Neural progenitor cell (in vitro differentiated cells): ENCODE results near the gene PPFIA1. TPM values are rescaled to one million over a fixed set of nuclear protein-coding genes. Genes with fewer than 3 reads are reported as not detected.
"Not testable (repeated sequence)": the region's sequence is repeated elsewhere in the genome, so short reads cannot be mapped to it uniquely, and the experiment has no call there.

ENCODE experiments used
- DNase-seq: peaks from one replicate; pipeline ENCODE4 v3.0.0-alpha.2; 2016; ENCODE audit warnings: low spot score
- H2AFZ ChIP-seq: fragments of 200-600 bp; sonication (generic); replicated peaks from 2 replicates; pipeline ENCODE4 v1.6.1; 2016; ENCODE audit warnings: antibody characterized with exemption
- H3F3A ChIP-seq: fragments of 200-600 bp; sonication (generic); 2 replicates; pipeline ENCODE4 v1.6.1; 2016; ENCODE audit warnings: antibody characterized with exemption, low read depth
- H3K27ac ChIP-seq: fragments of 200-600 bp; sonication (generic); 2 replicates; pipeline ENCODE4 v1.5.1; 2016; ENCODE audit warnings: mild to moderate bottlenecking
- H3K27me3 ChIP-seq: fragments of 200-600 bp; sonication (generic); 2 replicates; pipeline ENCODE4 v1.6.1; 2016; ENCODE audit warnings: mild to moderate bottlenecking, moderate library complexity
- H3K36me3 ChIP-seq: fragments of 200-600 bp; sonication (generic); 2 replicates; pipeline ENCODE4 v1.5.1; 2016
- H3K4me1 ChIP-seq: fragments of 200-600 bp; sonication (generic); 2 replicates; pipeline ENCODE4 v1.6.1; 2016; ENCODE audit warnings: mixed run types
- H3K4me2 ChIP-seq: fragments of 200-600 bp; sonication (generic); 2 replicates; pipeline ENCODE4 v1.6.1; 2016
- H3K4me3 ChIP-seq: fragments of 200-600 bp; sonication (generic); 2 replicates; pipeline ENCODE4 v1.5.1; 2016
- H3K79me2 ChIP-seq: fragments of 200-600 bp; sonication (generic); 2 replicates; pipeline ENCODE4 v1.6.1; 2016; ENCODE audit warnings: low read depth
- H3K9ac ChIP-seq: fragments of 200-600 bp; sonication (generic); 2 replicates; pipeline ENCODE4 v1.6.1; 2016
- H3K9me3 ChIP-seq: fragments of 200-600 bp; sonication (generic); 2 replicates; pipeline ENCODE4 v1.5.1; 2016; ENCODE audit warnings: low read depth
- H4K20me1 ChIP-seq: fragments of 200-600 bp; sonication (generic); 2 replicates; pipeline ENCODE4 v1.6.1; 2016; ENCODE audit warnings: low read depth
- H3K27ac Mint-ChIP-seq: 3 replicates; pipeline ENCODE4 v1.8.0; 2021; ENCODE audit warnings: mixed read lengths
- H3K27me3 Mint-ChIP-seq: 2 replicates; pipeline ENCODE4 v1.8.0; 2022; ENCODE audit warnings: low read depth, mild to moderate bottlenecking, inconsistent platforms, moderate library complexity, mixed read lengths; ENCODE audit not compliant: insufficient read depth
- H3K36me3 Mint-ChIP-seq: 3 replicates; pipeline ENCODE4 v1.8.0; 2021; ENCODE audit warnings: mixed read lengths
- H3K4me1 Mint-ChIP-seq: 3 replicates; pipeline ENCODE4 v1.8.0; 2021; ENCODE audit warnings: mixed read lengths
- H3K4me3 Mint-ChIP-seq: 3 replicates; pipeline ENCODE4 v1.8.0; 2021; ENCODE audit warnings: mild to moderate bottlenecking, moderate library complexity, mixed read lengths
- H3K9me3 Mint-ChIP-seq: 3 replicates; pipeline ENCODE4 v1.8.0; 2020; ENCODE audit warnings: mixed read lengths
- CTCF ChIP-seq: fragments of 200-600 bp; sonication (generic); IDR thresholded peaks from 2 replicates; pipeline ENCODE4 v1.5.1; 2017; ENCODE audit warnings: antibody characterized with exemption, mild to moderate bottlenecking
- EZH2 ChIP-seq: fragments of 200-600 bp; sonication (generic); IDR thresholded peaks from 2 replicates; pipeline ENCODE4 v1.6.1; 2017; ENCODE audit warnings: antibody characterized with exemption, mild to moderate bottlenecking, moderate library complexity
- EZH2phosphoT487 ChIP-seq: fragments of 200-600 bp; sonication (generic); IDR thresholded peaks from 2 replicates; pipeline ENCODE4 v1.6.1; 2017; ENCODE audit warnings: antibody characterized with exemption
- total RNA-seq: library from RNA; depleted of rRNA; stranded (reverse); fragments of >200 nt; gene quantifications from 2 replicates; pipeline ENCODE4 v1.2.3, GENCODE V29; 2015; ENCODE audit warnings: low replicate concordance

PPFIA1 gene
- total RNA-seq, 1 donor from 2014 or later: 42.6 TPM

GRCh38 chr11:70384566-70385152 lies 114.2 kb downstream of the PPFIA1 start:
- peaks cover 8% of the 10 kb centered on the region for H3K27me3 Mint-ChIP-seq

GRCh38 chr11:70387564-70387963 lies 117.1 kb downstream of the PPFIA1 start:
- H3F3A ChIP-seq: peaks cover 4% of the 10 kb centered on the region
- H3K27me3 ChIP-seq: no peaks in the 10 kb centered on the region
- H4K20me1 ChIP-seq: peaks cover 20% of the 10 kb centered on the region
- TF ChIP-seq CTCF (no peak), EZH2phosphoT487 (no peak), EZH2 (no peak)
- Mint-ChIP-seq H3K27ac (no peak overlapping the region), H3K4me1 (peaks cover 3% of the 10 kb centered on the region), H3K27me3 (peaks cover 8% of the 10 kb centered on the region), H3K36me3 (peaks cover 31% of the 10 kb centered on the region), H3K4me3 (no peak overlapping the region), H3K9me3 (no peaks in the 10 kb centered on the region)
- H3K36me3 ChIP-seq: no peaks in the 10 kb centered on the region
- no peak overlapping the region for H3K4me2 ChIP-seq
- H3K4me1 ChIP-seq: no peaks in the 10 kb centered on the region
- H3K79me2 ChIP-seq: peaks cover 20% of the 10 kb centered on the region
- no peak overlapping the region for H3K9ac ChIP-seq
- H3K27ac ChIP-seq: no peak overlapping the region
- no peak overlapping the region for H2AFZ ChIP-seq
- no peaks in the 10 kb centered on the region for H3K9me3 ChIP-seq
- H3K4me3 ChIP-seq: no peak overlapping the region
- DNase-seq: no peak

More at GRCh38 chr11:70384566-70385152, 114.2 kb downstream of the PPFIA1 start:
- Histone ChIP-seq H3K9ac (no peak overlapping the region), H3K36me3 (peaks cover 3% of the 10 kb centered on the region), H4K20me1 (peaks cover 11% of the 10 kb centered on the region), H3K9me3 (no peaks in the 10 kb centered on the region), H3K4me1 (no peaks in the 10 kb centered on the region), H2AFZ (no peak overlapping the region), H3K27ac (peak overlapping the region; percentile 46), H3K27me3 (no peaks in the 10 kb centered on the region), H3F3A (peaks cover 4% of the 10 kb centered on the region), H3K4me3 (no peak overlapping the region), H3K79me2 (peaks cover 10% of the 10 kb centered on the region), H3K4me2 (no peak overlapping the region)
- H3K4me3 Mint-ChIP-seq: no peak overlapping the region
- H3K4me1 Mint-ChIP-seq: peaks cover 3% of the 10 kb centered on the region
- TF ChIP-seq EZH2phosphoT487 (no peak), CTCF (no peak), EZH2 (no peak)
- peak overlapping the region; percentile 79 for H3K27ac Mint-ChIP-seq
- no peaks in the 10 kb centered on the region for H3K9me3 Mint-ChIP-seq
- H3K36me3 Mint-ChIP-seq: peaks cover 30% of the 10 kb centered on the region
- no peak for DNase-seq

- Histone ChIP-seq H3K79me2 (peaks cover 28% of the 10 kb centered on the region), H3K4me1 (no peaks in the 10 kb centered on the region), H2AFZ (no peak overlapping the region), H3F3A (peaks cover 4% of the 10 kb centered on the region), H3K9me3 (no peaks in the 10 kb centered on the region), H4K20me1 (peaks cover 17% of the 10 kb centered on the region), H3K4me3 (no peak overlapping the region), H3K27ac (no peak overlapping the region), H3K9ac (no peak overlapping the region), H3K4me2 (no peak overlapping the region), H3K36me3 (no peaks in the 10 kb centered on the region), H3K27me3 (no peaks in the 10 kb centered on the region)
- H3K27ac Mint-ChIP-seq: peak overlapping the region; percentile 31
- peaks cover 30% of the 10 kb centered on the region for H3K36me3 Mint-ChIP-seq
- TF ChIP-seq EZH2phosphoT487: no peak
- no peak for TF ChIP-seq EZH2
- TF ChIP-seq CTCF: no peak
- no peak overlapping the region for H3K4me3 Mint-ChIP-seq
- DNase-seq: no peak
- H3K4me1 Mint-ChIP-seq: peaks cover 3% of the 10 kb centered on the region
- H3K27me3 Mint-ChIP-seq: peaks cover 6% of the 10 kb centered on the region
- no peaks in the 10 kb centered on the region for H3K9me3 Mint-ChIP-seq
These were observed 118.7 kb downstream of the PPFIA1 start for GRCh38 chr11:70389201-70389600.

GRCh38 chr11:70390882-70391281 lies 120.4 kb downstream of the PPFIA1 start:
- not testable (repeated sequence) for H3K27me3 ChIP-seq, H3K9me3 ChIP-seq, H3F3A ChIP-seq, H3K4me1 Mint-ChIP-seq, H3K9ac ChIP-seq, H2AFZ ChIP-seq, H3K4me3 Mint-ChIP-seq, H3K9me3 Mint-ChIP-seq, H3K4me1 ChIP-seq, H3K27ac ChIP-seq, DNase-seq, H3K27me3 Mint-ChIP-seq, H3K4me3 ChIP-seq, H3K27ac Mint-ChIP-seq, H3K4me2 ChIP-seq, H3K36me3 ChIP-seq
- H4K20me1 ChIP-seq: peaks cover 11% of the 10 kb centered on the region
- H3K79me2 ChIP-seq: peaks cover 44% of the 10 kb centered on the region
- H3K36me3 Mint-ChIP-seq: peaks cover 25% of the 10 kb centered on the region
